GM23338 (cell line): ENCODE measurements around the gene XPO4.

ENCODE experiments used
- CTCF ChIP-seq, 2 experiments: fragments of 200-600 bp in 1 of 2; sonication (generic) in 1 of 2; conservative IDR thresholded peaks; 2 replicates each; pipeline versions ENCODE4 v1.5.1 to v1.6.1; 2016 to 2017; ENCODE audit warnings: antibody characterized with exemption in 2 of 2, low read depth in 2 of 2, mild to moderate bottlenecking in 2 of 2, moderate library complexity in 1 of 2
- EZH2 ChIP-seq: fragments of 200-600 bp; sonication (generic); IDR thresholded peaks from one replicate; pipeline ENCODE4 v1.8.0; 2017; ENCODE audit warnings: antibody characterized with exemption, mild to moderate bottlenecking, low read depth; ENCODE audit not compliant: unreplicated experiment
- EZH2phosphoT487 ChIP-seq: fragments of 200-600 bp; sonication (generic); IDR thresholded peaks from one replicate; pipeline ENCODE4 v1.8.1; 2018; ENCODE audit warnings: antibody characterized with exemption; ENCODE audit not compliant: unreplicated experiment
- POLR2AphosphoS5 ChIP-seq: IDR thresholded peaks from 2 replicates; pipeline ENCODE4 v1.6.1; 2016; ENCODE audit warnings: antibody characterized with exemption, low read depth

DNA sequence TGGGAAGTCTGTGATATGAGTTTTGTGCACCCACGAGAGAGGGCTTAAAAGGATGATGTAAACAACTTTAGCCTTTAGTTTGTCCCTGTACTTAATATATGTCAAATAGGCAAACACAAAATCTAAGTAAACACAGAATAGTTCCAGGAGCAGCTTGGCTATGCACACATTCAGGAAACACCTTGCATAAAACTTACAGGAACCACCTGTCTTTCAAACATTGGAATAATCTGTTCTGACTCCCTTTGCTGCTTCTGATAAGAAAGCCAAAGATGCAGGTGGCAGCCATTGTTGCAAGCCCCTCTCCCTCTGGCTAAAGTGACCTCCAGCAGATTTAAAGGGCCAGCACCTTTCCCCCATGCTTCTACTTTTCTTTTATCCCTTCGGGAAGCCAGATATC lies 133.5 kb downstream of the XPO4 start:
- TF ChIP-seq CTCF (conservative IDR thresholded peaks at IDR 0.05; ENCODE audit: low read depth in 2 of 2): no peak
- no peak for TF ChIP-seq EZH2phosphoT487
- TF ChIP-seq POLR2AphosphoS5: no peak
- TF ChIP-seq EZH2: no peak
